ENCODE measurements around the gene SND1.

- TF ChIP-seq, protein P1, sequence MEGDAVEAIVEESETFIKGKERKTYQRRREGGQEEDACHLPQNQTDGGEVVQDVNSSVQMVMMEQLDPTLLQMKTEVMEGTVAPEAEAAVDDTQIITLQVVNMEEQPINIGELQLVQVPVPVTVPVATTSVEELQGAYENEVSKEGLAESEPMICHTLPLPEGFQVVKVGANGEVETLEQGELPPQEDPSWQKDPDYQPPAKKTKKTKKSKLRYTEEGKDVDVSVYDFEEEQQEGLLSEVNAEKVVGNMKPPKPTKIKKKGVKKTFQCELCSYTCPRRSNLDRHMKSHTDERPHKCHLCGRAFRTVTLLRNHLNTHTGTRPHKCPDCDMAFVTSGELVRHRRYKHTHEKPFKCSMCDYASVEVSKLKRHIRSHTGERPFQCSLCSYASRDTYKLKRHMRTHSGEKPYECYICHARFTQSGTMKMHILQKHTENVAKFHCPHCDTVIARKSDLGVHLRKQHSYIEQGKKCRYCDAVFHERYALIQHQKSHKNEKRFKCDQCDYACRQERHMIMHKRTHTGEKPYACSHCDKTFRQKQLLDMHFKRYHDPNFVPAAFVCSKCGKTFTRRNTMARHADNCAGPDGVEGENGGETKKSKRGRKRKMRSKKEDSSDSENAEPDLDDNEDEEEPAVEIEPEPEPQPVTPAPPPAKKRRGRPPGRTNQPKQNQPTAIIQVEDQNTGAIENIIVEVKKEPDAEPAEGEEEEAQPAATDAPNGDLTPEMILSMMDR (IDR thresholded peaks at IDR 0.05; ENCODE audit: insufficient read depth, low read length), result no peak
- TF ChIP-seq POLR2AphosphoS5 (IDR thresholded peaks at IDR 0.05; ENCODE audit: low read depth) (no peak), GABPA (IDR thresholded peaks at IDR 0.05; ENCODE audit: low read depth) (no peak)
- TF ChIP-seq, protein P2, sequence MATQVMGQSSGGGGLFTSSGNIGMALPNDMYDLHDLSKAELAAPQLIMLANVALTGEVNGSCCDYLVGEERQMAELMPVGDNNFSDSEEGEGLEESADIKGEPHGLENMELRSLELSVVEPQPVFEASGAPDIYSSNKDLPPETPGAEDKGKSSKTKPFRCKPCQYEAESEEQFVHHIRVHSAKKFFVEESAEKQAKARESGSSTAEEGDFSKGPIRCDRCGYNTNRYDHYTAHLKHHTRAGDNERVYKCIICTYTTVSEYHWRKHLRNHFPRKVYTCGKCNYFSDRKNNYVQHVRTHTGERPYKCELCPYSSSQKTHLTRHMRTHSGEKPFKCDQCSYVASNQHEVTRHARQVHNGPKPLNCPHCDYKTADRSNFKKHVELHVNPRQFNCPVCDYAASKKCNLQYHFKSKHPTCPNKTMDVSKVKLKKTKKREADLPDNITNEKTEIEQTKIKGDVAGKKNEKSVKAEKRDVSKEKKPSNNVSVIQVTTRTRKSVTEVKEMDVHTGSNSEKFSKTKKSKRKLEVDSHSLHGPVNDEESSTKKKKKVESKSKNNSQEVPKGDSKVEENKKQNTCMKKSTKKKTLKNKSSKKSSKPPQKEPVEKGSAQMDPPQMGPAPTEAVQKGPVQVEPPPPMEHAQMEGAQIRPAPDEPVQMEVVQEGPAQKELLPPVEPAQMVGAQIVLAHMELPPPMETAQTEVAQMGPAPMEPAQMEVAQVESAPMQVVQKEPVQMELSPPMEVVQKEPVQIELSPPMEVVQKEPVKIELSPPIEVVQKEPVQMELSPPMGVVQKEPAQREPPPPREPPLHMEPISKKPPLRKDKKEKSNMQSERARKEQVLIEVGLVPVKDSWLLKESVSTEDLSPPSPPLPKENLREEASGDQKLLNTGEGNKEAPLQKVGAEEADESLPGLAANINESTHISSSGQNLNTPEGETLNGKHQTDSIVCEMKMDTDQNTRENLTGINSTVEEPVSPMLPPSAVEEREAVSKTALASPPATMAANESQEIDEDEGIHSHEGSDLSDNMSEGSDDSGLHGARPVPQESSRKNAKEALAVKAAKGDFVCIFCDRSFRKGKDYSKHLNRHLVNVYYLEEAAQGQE (IDR thresholded peaks at IDR 0.05; ENCODE audit: insufficient replicate concordance, low read depth), result no peak
Measured at GRCh38 chr7:127761196-127761595, 109.2 kb downstream of the SND1 start.

Measured in HL-60 (cell line).